CD8-positive, alpha-beta memory T cell (primary cell): ENCODE results near the gene NEDD4L. TPM values are rescaled to one million over a fixed set of nuclear protein-coding genes. Genes with fewer than 3 reads are reported as not detected.

Experiments
- CTCF ChIA-PET: fragments of 350-600 bp; sonication (Branson Sonifier 250); formaldehyde crosslinking; loops from one replicate; lab custom pipeline; 2021; ENCODE audit warnings: antibody characterized with exemption; lab: Charles Lee
- POLR2A ChIA-PET: fragments of 350-600 bp; sonication (Branson Sonifier 250); formaldehyde crosslinking; loops from one replicate; lab custom pipeline; 2021; ENCODE audit warnings: antibody characterized with exemption; lab: Charles Lee
- DNase-seq, 5 donors: peaks; one replicate each; pipeline versions ENCODE4 v3.0.0 to v3.0.0-alpha.2; 2020 to 2022; ENCODE audit warnings: mixed read lengths in 1 of 5
- H3K27ac ChIP-seq: one replicate; pipeline ENCODE4 v1.7.0; 2013; ENCODE audit warnings: low read depth, mild to moderate bottlenecking, low read length, moderate library complexity
- H3K27me3 ChIP-seq: 2 replicates; pipeline ENCODE4 v1.7.0; 2013; ENCODE audit warnings: low read length, mild to moderate bottlenecking; ENCODE audit not compliant: insufficient read depth, poor library complexity, severe bottlenecking
- H3K36me3 ChIP-seq: 2 replicates; pipeline ENCODE4 v1.7.0; 2013; ENCODE audit warnings: mild to moderate bottlenecking, low read length, moderate library complexity; ENCODE audit not compliant: insufficient read depth
- H3K4me1 ChIP-seq: 2 replicates; pipeline ENCODE4 v1.7.0; 2013; ENCODE audit warnings: mild to moderate bottlenecking, low read length, moderate library complexity; ENCODE audit not compliant: insufficient read depth
- H3K4me3 ChIP-seq: 2 replicates; pipeline ENCODE4 v1.7.0; 2013; ENCODE audit warnings: mild to moderate bottlenecking, low read length
- H3K9me3 ChIP-seq: 2 replicates; pipeline ENCODE4 v1.7.0; 2013; ENCODE audit warnings: mild to moderate bottlenecking, low read length
- H3K27ac Mint-ChIP-seq, 8 donors: one replicate each; pipeline ENCODE4 v1.8.0; 2020 to 2021; ENCODE audit warnings: mixed read lengths in 8 of 8, mild to moderate bottlenecking in 6 of 8, inconsistent platforms in 3 of 8, moderate library complexity in 3 of 8
- H3K27me3 Mint-ChIP-seq, 2 donors: one replicate each; pipeline ENCODE4 v1.8.0; 2020 to 2021; ENCODE audit warnings: mixed read lengths in 2 of 2, mild to moderate bottlenecking in 1 of 2, moderate library complexity in 1 of 2
- H3K36me3 Mint-ChIP-seq, 3 donors: one replicate each; pipeline ENCODE4 v1.8.0; 2020 to 2021; ENCODE audit warnings: mixed read lengths in 3 of 3, inconsistent platforms in 1 of 3, mild to moderate bottlenecking in 1 of 3
- H3K4me1 Mint-ChIP-seq, 3 donors: one replicate each; pipeline ENCODE4 v1.8.0; 2020 to 2021; ENCODE audit warnings: mixed read lengths in 3 of 3, inconsistent platforms in 1 of 3, mild to moderate bottlenecking in 1 of 3
- H3K4me3 Mint-ChIP-seq, 7 donors: one replicate each; pipeline ENCODE4 v1.8.0; 2020 to 2021; ENCODE audit warnings: mixed read lengths in 7 of 7, mild to moderate bottlenecking in 6 of 7, moderate library complexity in 4 of 7, inconsistent platforms in 2 of 7
- H3K9me3 Mint-ChIP-seq, 5 donors: one replicate each; pipeline ENCODE4 v1.8.0; 2020 to 2022; ENCODE audit warnings: mixed read lengths in 5 of 5, mild to moderate bottlenecking in 3 of 5, moderate library complexity in 2 of 5, inconsistent platforms in 1 of 5
- polyA plus RNA-seq: library from polyadenylated mRNA; unstranded; fragments of 300-500 nt; fragmentation: Illumina TruSeq; gene quantifications from one replicate; pipeline ENCODE4 v1.2.3, GENCODE V29; 2021
- total RNA-seq, 2 experiments: library from RNA; stranded (reverse); gene quantifications; one replicate each; pipeline ENCODE4 v1.2.3, GENCODE V29; 2021

The NEDD4L gene
- total and polyA plus RNA-seq, 3 experiments from 2014 or later = 1.4 to 4.1 (median 3.0) TPM

GRCh38 chr18:58201268-58201667 lies 157.2 kb downstream of the NEDD4L start:
- Mint-ChIP-seq H3K36me3 (no peaks in the 10 kb centered on the region), H3K4me3 (no peak overlapping the region), H3K27me3 (peaks cover 8 to 10% of the 10 kb centered on the region in 2 donors), H3K27ac (no peak overlapping the region), H3K4me1 (peaks cover 0 to 2% (median 1%) of the 10 kb centered on the region in 3 donors), H3K9me3 (no peaks in the 10 kb centered on the region)
- ChIA-PET CTCF (no interaction called here), POLR2A (no interaction called here)
- Histone ChIP-seq H3K4me3 (no peak overlapping the region), H3K9me3 (no peaks in the 10 kb centered on the region), H3K27ac (no peak overlapping the region), H3K36me3 (no peaks in the 10 kb centered on the region), H3K27me3 (no peaks in the 10 kb centered on the region), H3K4me1 (peaks cover 2% of the 10 kb centered on the region)
- no peak for DNase-seq

GRCh38 chr18:58201733-58202730 lies 158.0 kb downstream of the NEDD4L start:
- no peaks in the 10 kb centered on the region for H3K4me1 Mint-ChIP-seq
- POLR2A ChIA-PET = no interaction called here
- H3K4me3 Mint-ChIP-seq = no peak overlapping the region
- no peak overlapping the region for H3K27ac Mint-ChIP-seq
- H3K36me3 ChIP-seq = no peaks in the 10 kb centered on the region
- no peaks in the 10 kb centered on the region for H3K9me3 ChIP-seq
- no peak overlapping the region for H3K4me3 ChIP-seq
- no peak for DNase-seq
- peaks cover 11 to 14% of the 10 kb centered on the region in 2 donors for H3K27me3 Mint-ChIP-seq
- H3K27me3 ChIP-seq = no peaks in the 10 kb centered on the region
- H3K9me3 Mint-ChIP-seq = no peaks in the 10 kb centered on the region
- no peaks in the 10 kb centered on the region for H3K4me1 ChIP-seq
- no peaks in the 10 kb centered on the region for H3K36me3 Mint-ChIP-seq
- no peak overlapping the region for H3K27ac ChIP-seq
- CTCF ChIA-PET = no interaction called here

GRCh38 chr18:58204776-58205442 lies 160.9 kb downstream of the NEDD4L start:
- CTCF ChIA-PET = no interaction called here
- no peaks in the 10 kb centered on the region for H3K4me1 Mint-ChIP-seq

GRCh38 chr18:58205443-58206160 lies 161.6 kb downstream of the NEDD4L start:
- Mint-ChIP-seq H3K27me3 (peaks cover 8 to 18% of the 10 kb centered on the region in 2 donors), H3K36me3 (no peaks in the 10 kb centered on the region), H3K9me3 (peaks cover 0 to 5% (median 0%) of the 10 kb centered on the region in 5 donors), H3K4me3 (no peak overlapping the region), H3K27ac (no peak overlapping the region), H3K4me1 (no peaks in the 10 kb centered on the region)
- Histone ChIP-seq H3K27me3 (no peaks in the 10 kb centered on the region), H3K36me3 (no peaks in the 10 kb centered on the region), H3K4me3 (no peak overlapping the region), H3K9me3 (no peaks in the 10 kb centered on the region), H3K4me1 (no peaks in the 10 kb centered on the region), H3K27ac (no peak overlapping the region)
- ChIA-PET POLR2A (no interaction called here), CTCF (no interaction called here)
- DNase-seq = no peak

More at GRCh38 chr18:58204776-58205442, 160.9 kb downstream of the NEDD4L start:
- Mint-ChIP-seq H3K4me3 (no peak overlapping the region), H3K36me3 (no peaks in the 10 kb centered on the region), H3K9me3 (peaks cover 0 to 5% (median 0%) of the 10 kb centered on the region in 5 donors), H3K27me3 (peaks cover 7 to 14% of the 10 kb centered on the region in 2 donors), H3K27ac (no peak overlapping the region)
- no peaks in the 10 kb centered on the region for H3K4me1 ChIP-seq
- POLR2A ChIA-PET = no interaction called here
- H3K27ac ChIP-seq = no peak overlapping the region
- no peaks in the 10 kb centered on the region for H3K36me3 ChIP-seq
- no peak overlapping the region for H3K4me3 ChIP-seq
- no peaks in the 10 kb centered on the region for H3K27me3 ChIP-seq
- DNase-seq = no peak
- H3K9me3 ChIP-seq = no peaks in the 10 kb centered on the region

GRCh38 chr18:58207520-58208152 lies 163.6 kb downstream of the NEDD4L start:
- H3K4me3 Mint-ChIP-seq = no peak overlapping the region
- Histone ChIP-seq H3K36me3 (no peaks in the 10 kb centered on the region), H3K27me3 (no peaks in the 10 kb centered on the region), H3K4me3 (no peak overlapping the region), H3K4me1 (no peaks in the 10 kb centered on the region), H3K9me3 (no peaks in the 10 kb centered on the region), H3K27ac (no peak overlapping the region)
- H3K9me3 Mint-ChIP-seq = peaks cover 0 to 5% (median 0%) of the 10 kb centered on the region in 5 donors
- peaks cover 8 to 25% of the 10 kb centered on the region in 2 donors for H3K27me3 Mint-ChIP-seq
- no peak for DNase-seq
- H3K4me1 Mint-ChIP-seq = no peaks in the 10 kb centered on the region
- no peak overlapping the region for H3K27ac Mint-ChIP-seq
- H3K36me3 Mint-ChIP-seq = no peaks in the 10 kb centered on the region
- ChIA-PET CTCF (no interaction called here), POLR2A (no interaction called here)

DNA sequence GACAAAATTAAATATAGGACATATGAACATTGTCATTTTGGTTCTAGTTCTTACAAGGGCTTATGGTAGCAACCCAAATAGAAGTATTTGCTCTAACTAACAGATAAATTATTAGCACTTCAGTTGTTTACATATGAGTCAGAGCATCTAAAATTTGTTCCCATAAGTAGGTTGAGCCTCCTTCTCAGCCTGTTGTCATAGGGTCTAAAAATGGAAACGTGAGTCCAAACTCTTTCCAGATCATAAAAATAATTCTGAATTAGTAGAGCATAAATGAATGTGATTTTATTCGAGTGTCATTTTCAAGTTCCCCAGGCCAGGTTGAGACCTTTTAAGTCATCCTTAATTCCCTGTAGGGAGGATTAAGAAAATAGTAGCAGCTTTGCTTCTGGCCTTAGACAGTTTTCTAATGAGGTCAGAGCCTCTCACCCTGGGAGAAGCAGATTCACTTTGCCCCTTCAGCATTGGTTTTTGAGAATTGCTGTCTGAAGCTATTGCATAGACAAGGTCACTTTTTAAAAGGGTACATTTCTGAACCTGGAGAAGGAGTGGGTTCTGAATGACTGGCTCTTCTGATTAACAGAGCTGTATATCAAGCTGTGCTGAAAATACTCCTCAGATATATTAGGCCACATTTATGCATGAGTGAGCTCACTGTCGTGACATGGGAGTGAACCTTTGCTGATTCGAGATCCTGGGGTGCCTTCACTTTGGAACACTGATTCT lies 164.3 kb downstream of the NEDD4L start:
- H3K4me3 ChIP-seq = no peak overlapping the region
- Mint-ChIP-seq H3K4me3 (no peak overlapping the region), H3K4me1 (peaks cover 3% of the 10 kb centered on the region in 3 donors), H3K36me3 (no peaks in the 10 kb centered on the region), H3K27ac (no peak overlapping the region), H3K9me3 (peaks cover 0 to 5% (median 0%) of the 10 kb centered on the region in 5 donors), H3K27me3 (peaks cover 8 to 28% of the 10 kb centered on the region in 2 donors)
- no peaks in the 10 kb centered on the region for H3K27me3 ChIP-seq
- no peaks in the 10 kb centered on the region for H3K9me3 ChIP-seq
- H3K4me1 ChIP-seq = peaks cover under 1% of the 10 kb centered on the region
- DNase-seq = no peak
- no peaks in the 10 kb centered on the region for H3K36me3 ChIP-seq
- CTCF ChIA-PET = no interaction called here
- no peak overlapping the region for H3K27ac ChIP-seq
- POLR2A ChIA-PET = no interaction called here

- Mint-ChIP-seq H3K4me1 (peaks cover 11 to 13% (median 12%) of the 10 kb centered on the region in 3 donors), H3K27ac (no peak overlapping the region), H3K27me3 (peaks cover 9 to 35% of the 10 kb centered on the region in 2 donors), H3K36me3 (no peaks in the 10 kb centered on the region), H3K9me3 (peaks cover 0 to 5% (median 0%) of the 10 kb centered on the region in 5 donors), H3K4me3 (no peak overlapping the region)
- POLR2A ChIA-PET = no interaction called here
- H3K4me3 ChIP-seq = no peak overlapping the region
- no peak overlapping the region for H3K27ac ChIP-seq
- no peak for DNase-seq
- H3K4me1 ChIP-seq = peaks cover 6% of the 10 kb centered on the region
- no peaks in the 10 kb centered on the region for H3K27me3 ChIP-seq
- H3K36me3 ChIP-seq = no peaks in the 10 kb centered on the region
- no peaks in the 10 kb centered on the region for H3K9me3 ChIP-seq
- CTCF ChIA-PET = no interaction called here
Observed at GRCh38 chr18:58209326-58209725, 165.3 kb downstream of the NEDD4L start.
